Muscle of leg (tissue), 11 donors: ENCODE data around the gene NUP210. TPM values are rescaled to one million over a fixed set of nuclear protein-coding genes. Genes with fewer than 3 reads are reported as not detected.

Source experiments
- DNase-seq: peaks from one replicate; pipeline ENCODE4 v3.0.0; 2013
- H3K27ac ChIP-seq: one replicate; pipeline ENCODE4 v1.5.1; 2013; ENCODE audit warnings: mild to moderate bottlenecking, low read length, control low read depth
- H3K27me3 ChIP-seq: one replicate; pipeline ENCODE4 v1.6.1; 2013; ENCODE audit warnings: low read length; ENCODE audit not compliant: control insufficient read depth, insufficient read depth
- H3K36me3 ChIP-seq: one replicate; pipeline ENCODE4 v1.6.1; 2013; ENCODE audit warnings: low read length; ENCODE audit not compliant: control insufficient read depth, insufficient read depth
- H3K4me1 ChIP-seq: one replicate; pipeline ENCODE4 v1.6.1; 2013; ENCODE audit warnings: low read length; ENCODE audit not compliant: control insufficient read depth, insufficient read depth
- H3K4me3 ChIP-seq: one replicate; pipeline ENCODE4 v1.5.1; 2013; ENCODE audit warnings: low read length, control low read depth
- H3K9me3 ChIP-seq: replicated peaks from 2 replicates; pipeline ENCODE4 v1.6.1; 2013; ENCODE audit warnings: low read depth, low read length; ENCODE audit not compliant: control insufficient read depth
- WGBS: methylation state at CpG from one replicate; pipeline ENCODE4 v1.1.5; 2013; ENCODE audit warnings: missing lambda C conversion rate; ENCODE audit not compliant: insufficient coverage; 5-methylcytosine and 5-hydroxymethylcytosine counted together
- polyA plus RNA-seq, 8 donors: library from polyadenylated mRNA; unstranded; fragments of 120-200 nt; gene quantifications; one replicate each; pipeline versions ENCODE4 v1.2.1 to v1.2.3, GENCODE V29; 2013; ENCODE audit warnings: inconsistent platforms in 1 of 8, low replicate concordance in 1 of 8; ENCODE audit not compliant: insufficient read length in 8 of 8, insufficient read depth in 1 of 8
- total RNA-seq: library from RNA; stranded (reverse); fragments of 120-200 nt; gene quantifications from one replicate; pipeline ENCODE4 v1.2.4, GENCODE V29; 2013

The NUP210 gene
- total and polyA plus RNA-seq, 9 donors, result 4.5 to 10.7 (median 7.8) TPM

DNA sequence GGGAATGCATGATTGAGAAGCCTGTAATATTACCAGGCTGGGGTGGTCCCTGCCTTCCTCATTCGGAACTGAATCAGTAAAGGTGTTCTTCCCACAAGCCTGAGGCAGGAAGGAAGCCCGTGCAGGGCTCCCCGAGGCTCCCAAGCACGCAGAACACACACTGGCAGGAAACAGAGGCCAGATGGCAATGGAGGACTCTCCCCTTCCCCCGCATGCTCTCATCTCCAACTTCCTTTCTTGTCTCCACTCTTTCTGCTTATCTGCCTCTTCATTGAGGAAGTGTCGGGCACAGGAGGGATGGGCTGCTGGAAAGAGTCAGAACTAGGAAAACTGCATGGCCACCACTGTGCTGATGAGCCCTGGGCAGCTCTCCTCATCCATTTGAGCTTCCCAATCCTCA, 123.5 kb downstream of the NUP210 start:
- WGBS, result 17% methylated on average over 2 of the region's 6 CpGs

GRCh38 chr3:13294442-13295351, 125.4 kb downstream of the NUP210 start:
- no peak overlapping the region for H3K27ac ChIP-seq
- H3K9me3 ChIP-seq, result no peaks in the 10 kb centered on the region
- no peaks in the 10 kb centered on the region for H3K4me1 ChIP-seq
- DNase-seq, result no peak
- H3K36me3 ChIP-seq, result no peaks in the 10 kb centered on the region
- H3K4me3 ChIP-seq, result no peak overlapping the region
- whole genome bisulfite sequencing, result 82% methylated on average over 12 of the region's 18 CpGs
- peaks cover 25% of the 10 kb centered on the region for H3K27me3 ChIP-seq

More for the DNA sequence above, 123.5 kb downstream of the NUP210 start:
- H3K4me1 ChIP-seq, result peaks cover 3% of the 10 kb centered on the region
- H3K27me3 ChIP-seq, result peaks cover 27% of the 10 kb centered on the region
- H3K27ac ChIP-seq, result no peak overlapping the region
- H3K36me3 ChIP-seq, result no peaks in the 10 kb centered on the region
- no peak overlapping the region for H3K4me3 ChIP-seq
- no peaks in the 10 kb centered on the region for H3K9me3 ChIP-seq
- DNase-seq, result no peak

DNA sequence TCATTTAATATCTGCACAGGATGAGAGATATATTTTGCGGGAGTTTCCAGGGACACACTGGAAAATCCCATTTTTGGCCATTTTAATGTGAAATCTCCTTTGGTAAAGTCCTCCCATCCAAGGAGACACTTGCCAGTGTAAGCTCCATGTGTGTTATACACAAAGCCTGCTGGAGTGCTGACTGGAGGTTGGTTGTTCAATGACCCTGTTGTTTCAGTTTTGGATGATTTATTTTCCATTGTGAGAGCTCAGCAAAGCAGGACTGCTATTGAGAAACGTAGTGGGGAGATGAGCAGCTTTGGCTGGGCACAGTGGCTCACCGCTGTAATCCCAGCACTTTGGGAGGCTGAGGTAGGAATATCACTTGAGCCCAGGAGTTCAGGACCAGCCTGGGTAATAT, 127.7 kb downstream of the NUP210 start:
- Histone ChIP-seq H3K4me3 (no peak overlapping the region), H3K27me3 (peaks cover 20% of the 10 kb centered on the region), H3K4me1 (no peaks in the 10 kb centered on the region), H3K36me3 (no peaks in the 10 kb centered on the region), H3K9me3 (no peaks in the 10 kb centered on the region), H3K27ac (no peak overlapping the region)
- 68% methylated on average over 2 of the region's 3 CpGs for WGBS
- no peak for DNase-seq

DNA sequence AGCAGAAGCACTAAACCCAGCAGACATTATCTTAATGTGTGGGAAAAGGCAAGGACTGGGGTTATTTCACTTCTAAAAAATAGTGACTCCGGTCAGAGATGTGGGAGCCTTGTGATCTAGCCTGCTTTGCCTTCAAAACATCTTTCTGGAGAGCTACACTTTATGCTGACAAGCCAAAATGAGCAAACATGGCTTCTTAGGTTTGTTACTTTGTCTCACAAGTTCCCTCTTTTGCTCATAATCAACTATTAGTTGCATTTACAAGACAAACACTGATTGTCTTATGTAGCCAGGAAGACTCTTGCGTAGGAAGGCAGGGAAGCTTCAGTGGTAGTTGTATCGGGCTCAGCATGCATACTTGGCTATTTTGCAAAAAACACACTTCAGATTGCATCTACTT, 129.2 kb downstream of the NUP210 start:
- H3K27me3 ChIP-seq, result peaks cover 16% of the 10 kb centered on the region

GRCh38 chr3:13289771-13290285, 130.3 kb downstream of the NUP210 start:
- Histone ChIP-seq H3K4me3 (no peak overlapping the region), H3K4me1 (no peaks in the 10 kb centered on the region), H3K9me3 (peaks cover 3% of the 10 kb centered on the region), H3K27ac (no peak overlapping the region), H3K36me3 (no peaks in the 10 kb centered on the region), H3K27me3 (peaks cover 25% of the 10 kb centered on the region)
- no peak for DNase-seq
- WGBS, result 80% methylated on average over 5 of the region's 9 CpGs

More for the DNA sequence above, 129.2 kb downstream of the NUP210 start:
- no peaks in the 10 kb centered on the region for H3K4me1 ChIP-seq
- H3K4me3 ChIP-seq, result no peak overlapping the region
- H3K27ac ChIP-seq, result no peak overlapping the region
- WGBS, result 67% methylated on average over 1 of the region's 3 CpGs
- H3K36me3 ChIP-seq, result no peaks in the 10 kb centered on the region
- peaks cover 3% of the 10 kb centered on the region for H3K9me3 ChIP-seq
- no peak for DNase-seq

DNA sequence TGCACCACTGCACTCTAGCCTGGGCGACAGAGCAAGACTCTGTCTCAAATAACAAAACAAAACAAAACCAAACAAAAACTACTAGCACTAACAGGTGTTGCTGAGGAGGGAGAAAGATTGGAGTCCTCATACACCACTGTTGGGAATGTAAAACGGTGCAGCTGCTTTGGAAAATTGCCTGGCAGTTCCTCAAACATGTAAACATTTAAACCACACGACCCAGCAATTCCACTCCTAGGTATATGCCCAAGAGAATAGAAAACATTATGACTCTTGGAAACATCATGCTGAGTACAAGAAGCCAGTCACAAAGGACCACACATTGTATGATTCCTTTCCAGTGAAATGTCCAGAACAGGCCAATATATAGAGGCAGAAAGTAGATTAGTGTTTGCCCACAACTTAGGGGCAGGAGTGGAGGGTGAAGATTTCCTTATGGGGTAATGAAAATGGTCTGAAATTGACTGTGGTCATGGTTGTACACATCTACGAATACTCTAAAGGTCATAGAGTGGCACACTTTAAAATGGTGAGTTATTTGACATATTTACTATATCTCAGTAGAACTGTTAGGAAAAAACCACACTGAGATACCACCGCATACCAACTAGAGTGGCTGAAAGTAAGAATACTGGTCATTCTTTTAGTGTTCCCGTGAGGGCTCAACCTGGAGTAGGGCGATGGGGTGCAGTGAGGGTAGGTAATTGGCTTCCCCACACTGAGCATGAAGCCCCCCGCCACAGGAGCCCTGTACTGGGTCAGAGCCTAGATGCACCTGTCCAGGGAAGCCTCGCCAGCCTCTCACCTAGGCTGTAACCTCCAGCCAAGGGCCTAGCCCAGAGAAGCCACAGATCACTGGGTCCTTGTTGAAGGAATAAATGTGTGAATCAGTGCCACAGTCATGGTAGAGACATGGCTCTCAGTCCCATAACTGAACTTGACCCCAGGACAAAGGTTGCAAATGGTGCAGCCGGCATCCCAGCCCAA, 131.1 kb downstream of the NUP210 start:
- H3K27me3 ChIP-seq, result peaks cover 25% of the 10 kb centered on the region
- H3K36me3 ChIP-seq, result no peaks in the 10 kb centered on the region
- WGBS, result 91% methylated on average over 4 of the region's 10 CpGs
- no peaks in the 10 kb centered on the region for H3K4me1 ChIP-seq
- no peak for DNase-seq
- peaks cover 8% of the 10 kb centered on the region for H3K9me3 ChIP-seq
- no peak overlapping the region for H3K4me3 ChIP-seq
- H3K27ac ChIP-seq, result no peak overlapping the region

GRCh38 chr3:13287833-13288232, 132.3 kb downstream of the NUP210 start:
- Histone ChIP-seq H3K4me3 (no peak overlapping the region), H3K36me3 (no peaks in the 10 kb centered on the region), H3K9me3 (peaks cover 15% of the 10 kb centered on the region), H3K4me1 (peaks cover 5% of the 10 kb centered on the region), H3K27ac (no peak overlapping the region), H3K27me3 (peaks cover 32% of the 10 kb centered on the region)
- WGBS, result no CpG with 5 or more reads among the region's 4 CpGs
- DNase-seq, result no peak

- Histone ChIP-seq H3K27ac (no peak overlapping the region), H3K4me1 (peaks cover 8% of the 10 kb centered on the region), H3K4me3 (no peak overlapping the region), H3K27me3 (peaks cover 37% of the 10 kb centered on the region), H3K9me3 (peaks cover 15% of the 10 kb centered on the region), H3K36me3 (no peaks in the 10 kb centered on the region)
- WGBS, result no CpG with 5 or more reads among the region's 2 CpGs
- no peak for DNase-seq
These were observed 133.2 kb downstream of the NUP210 start for GRCh38 chr3:13286873-13287272.

- peaks cover 11% of the 10 kb centered on the region for H3K4me1 ChIP-seq
- H3K9me3 ChIP-seq, result peaks cover 15% of the 10 kb centered on the region
- peaks cover 54% of the 10 kb centered on the region for H3K27me3 ChIP-seq
- no peaks in the 10 kb centered on the region for H3K36me3 ChIP-seq
- DNase-seq, result no peak
- H3K4me3 ChIP-seq, result no peak overlapping the region
- 96% methylated on average over 4 of the region's 11 CpGs for WGBS
- H3K27ac ChIP-seq, result no peak overlapping the region
These were observed 135.0 kb downstream of the NUP210 start for GRCh38 chr3:13285007-13285567.
